Heart left ventricle (tissue), 13 donors: ENCODE data around the gene YIPF4.

ENCODE experiments used
- POLR2A ChIP-seq, 2 donors: fragments of 450-650 bp; IDR thresholded peaks; one replicate each; pipeline ENCODE4 v1.6.1; 2017; ENCODE audit warnings: antibody characterized with exemption in 2 of 2, mild to moderate bottlenecking in 2 of 2, moderate library complexity in 2 of 2
- TF ChIP-seq, protein P1 (sequence below), 12 donors: fragments of 200-600 bp; sonication (generic) in 4 of 12; IDR thresholded peaks; one replicate each; pipeline versions ENCODE4 v1.5.0 to v1.8.0; 2018 to 2022; ENCODE audit warnings: antibody characterized with exemption in 12 of 12, mild to moderate bottlenecking in 5 of 12
- donor health status: ischemic (EF 13 %, LVEDD 7.1; RV severe dilation, severe dysfunction).
- donor health status: DM: no; HTN: yes; CAD: no.
- donor health status: DM: no; HTN: no; CAD: no.
- donor health status: ischemic (EF 25% LVEDD 6.9; RV normal size, moderate dysfunction).
- donor health status: ischemic (EF 25% LVEDD 5.7; RV mildly dilated, moderate dysfunction).
- donor health status: ischemic (EF 35%, LVEDD 5.7; RV mildly dilated, moderate dysfunction).
- donor health status: nonischemic (EF 11% LVEDD 7.7; RV severe dilation, severe dysfunction).
- donor health status: DM: yes; HTN: yes; CAD: no.
- donor health status: PGD.
- donor health status: ischemic (EF 29% LVEDD 5.4; RV normal size, mild dysfunction).
- donor health status: nonischemic (EF 23%, LVEDD 6.1; RV moderate dilation, normal function).

GRCh38 chr2:32231959-32232358 is 45.7 kb upstream of the YIPF4 start:
- TF ChIP-seq, protein P1, sequence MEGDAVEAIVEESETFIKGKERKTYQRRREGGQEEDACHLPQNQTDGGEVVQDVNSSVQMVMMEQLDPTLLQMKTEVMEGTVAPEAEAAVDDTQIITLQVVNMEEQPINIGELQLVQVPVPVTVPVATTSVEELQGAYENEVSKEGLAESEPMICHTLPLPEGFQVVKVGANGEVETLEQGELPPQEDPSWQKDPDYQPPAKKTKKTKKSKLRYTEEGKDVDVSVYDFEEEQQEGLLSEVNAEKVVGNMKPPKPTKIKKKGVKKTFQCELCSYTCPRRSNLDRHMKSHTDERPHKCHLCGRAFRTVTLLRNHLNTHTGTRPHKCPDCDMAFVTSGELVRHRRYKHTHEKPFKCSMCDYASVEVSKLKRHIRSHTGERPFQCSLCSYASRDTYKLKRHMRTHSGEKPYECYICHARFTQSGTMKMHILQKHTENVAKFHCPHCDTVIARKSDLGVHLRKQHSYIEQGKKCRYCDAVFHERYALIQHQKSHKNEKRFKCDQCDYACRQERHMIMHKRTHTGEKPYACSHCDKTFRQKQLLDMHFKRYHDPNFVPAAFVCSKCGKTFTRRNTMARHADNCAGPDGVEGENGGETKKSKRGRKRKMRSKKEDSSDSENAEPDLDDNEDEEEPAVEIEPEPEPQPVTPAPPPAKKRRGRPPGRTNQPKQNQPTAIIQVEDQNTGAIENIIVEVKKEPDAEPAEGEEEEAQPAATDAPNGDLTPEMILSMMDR (IDR thresholded peaks at IDR 0.05) = no peak
- no peak for TF ChIP-seq POLR2A (IDR thresholded peaks at IDR 0.05)
